ENCODE data around the gene UCHL3.
A peak's percentile ranks its signal among the peaks of the same experiment; 100 is the strongest.

The UCHL3 gene

DNA sequence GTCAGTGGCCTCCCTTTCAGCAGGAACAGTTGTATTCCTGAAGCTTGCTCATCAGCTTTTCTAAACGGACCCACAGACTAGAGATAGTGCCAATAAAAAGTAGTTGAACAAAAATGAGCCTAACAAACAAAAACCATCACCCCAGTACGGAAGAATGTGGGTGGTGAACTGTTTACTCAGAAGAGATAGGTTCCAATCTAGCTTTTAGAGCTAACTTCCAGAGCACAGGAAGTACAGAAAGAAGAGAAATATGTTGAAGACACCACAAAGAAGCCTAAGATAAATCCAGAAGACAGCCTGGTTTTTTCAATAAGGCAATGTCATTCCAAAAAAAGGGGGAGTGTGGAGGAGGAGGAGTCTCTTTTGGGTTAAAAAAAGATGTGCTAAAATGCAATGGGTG lies 83.7 kb downstream of the UCHL3 start:
- peak; percentile 93 for DNase-seq (ENCODE audit: low read depth)

DNA sequence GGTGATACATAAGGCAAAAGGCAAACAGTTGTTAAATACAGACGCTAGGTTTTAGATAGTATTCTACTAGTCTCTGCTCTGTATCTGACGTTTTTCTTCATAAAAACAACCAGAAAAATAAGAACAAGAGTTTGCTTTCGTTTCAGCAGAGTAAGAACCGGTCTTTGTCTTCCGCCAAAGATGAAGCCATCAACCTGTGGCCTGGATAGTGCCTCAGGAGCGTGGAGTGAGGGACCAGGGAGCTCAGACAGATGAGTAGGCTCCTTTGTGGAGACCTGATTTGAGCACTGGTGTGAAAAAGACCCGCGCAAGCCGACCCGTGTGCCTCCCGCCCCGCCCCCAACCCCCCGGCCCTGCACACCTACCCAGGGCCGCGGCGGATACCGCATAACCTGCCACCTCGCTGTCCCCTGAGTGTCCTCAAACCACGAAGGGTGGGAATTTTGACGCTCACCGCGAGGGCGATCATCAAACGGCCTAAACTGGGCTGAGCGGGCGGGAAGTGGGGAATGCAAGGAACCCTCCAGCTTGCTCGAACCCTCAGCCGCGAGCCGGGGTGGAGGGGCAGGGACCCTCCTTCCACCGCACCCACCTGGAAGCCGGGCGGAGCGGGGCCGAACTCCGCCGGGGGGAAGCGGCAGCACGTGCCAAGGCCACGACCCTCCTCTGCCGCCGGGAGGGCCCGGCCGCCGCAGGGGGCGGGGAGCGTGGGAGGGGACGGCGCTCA lies 85.7 kb downstream of the UCHL3 start:
- no peak for DNase-seq (ENCODE audit: low read depth)

DNA sequence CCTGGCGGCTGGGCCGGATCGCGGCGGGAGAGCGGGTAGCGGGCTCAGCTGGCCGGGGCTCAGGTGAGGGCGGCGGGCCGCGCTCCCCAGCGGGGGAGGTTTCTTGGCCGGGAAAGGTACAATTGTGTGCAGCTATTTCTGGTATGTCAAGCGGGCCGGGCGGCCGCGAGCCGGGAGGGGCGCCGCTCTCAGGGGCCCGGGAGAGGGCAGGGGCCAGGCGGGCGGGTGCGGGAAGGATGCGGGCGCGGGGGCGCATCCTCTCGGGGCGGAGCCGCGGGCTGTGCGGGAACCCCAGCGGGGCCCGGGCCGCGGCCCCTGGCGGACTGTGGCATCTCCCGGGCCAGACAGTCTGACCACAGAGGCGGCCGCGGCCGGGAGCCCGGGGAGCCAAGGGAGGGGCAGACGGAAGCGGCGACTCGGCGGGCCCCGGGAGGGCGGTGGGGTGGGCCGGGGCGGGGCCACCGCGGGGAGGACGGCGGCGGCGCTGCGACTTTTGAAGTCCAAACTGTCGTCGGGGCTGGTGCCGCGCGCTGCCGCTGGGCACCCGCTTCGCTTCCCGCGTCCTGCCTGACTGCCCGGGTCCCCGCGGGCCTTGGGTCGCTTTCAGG lies 86.3 kb downstream of the UCHL3 start, which contains the start of gene LMO7:
LMO7 (plus strand) TSS at position 503 of the 608 bp plus-strand sequence. CDS start 328 bp downstream, outside the sequence.
- DNase-seq (ENCODE audit: low read depth) = peak; percentile 32

DNA sequence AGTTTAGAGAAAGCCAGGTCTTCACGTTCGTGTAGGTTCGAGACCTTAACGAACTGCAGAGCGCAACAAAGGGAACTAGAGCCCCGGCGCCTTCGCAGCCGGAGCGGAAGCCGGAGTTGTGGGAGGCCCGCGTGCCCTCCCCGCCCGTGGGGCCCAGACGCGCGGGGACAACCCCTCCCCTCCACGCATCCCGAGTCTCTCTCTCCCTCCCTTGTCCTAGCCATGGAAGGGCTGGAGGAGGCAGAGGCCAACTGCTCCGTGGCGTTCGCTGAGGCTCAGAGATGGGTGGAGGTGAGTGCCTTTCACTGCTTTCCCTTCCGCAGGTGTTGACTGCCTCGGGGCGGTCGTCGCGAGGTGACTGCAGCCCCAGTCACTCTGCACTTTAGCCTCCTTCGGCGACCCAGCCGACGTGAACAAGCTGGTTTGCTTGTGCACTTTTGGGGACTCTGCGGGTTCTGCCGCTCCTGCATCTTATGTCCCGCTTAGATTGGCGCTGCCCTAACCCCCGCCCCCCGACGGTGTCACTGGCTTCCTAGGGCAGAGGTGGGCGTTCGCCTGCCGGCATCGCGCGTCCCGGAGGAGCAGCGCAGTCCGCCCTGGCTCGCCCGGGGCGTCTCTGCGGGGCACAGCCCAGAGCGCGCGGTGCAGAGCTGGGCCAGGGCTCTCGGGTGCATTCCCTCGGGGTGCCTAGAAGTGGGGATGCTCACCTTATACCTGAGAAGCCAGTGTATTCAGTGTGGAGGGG lies 87.0 kb downstream of the UCHL3 start:
- DNase-seq (ENCODE audit: low read depth) = peak; percentile 36

DNA sequence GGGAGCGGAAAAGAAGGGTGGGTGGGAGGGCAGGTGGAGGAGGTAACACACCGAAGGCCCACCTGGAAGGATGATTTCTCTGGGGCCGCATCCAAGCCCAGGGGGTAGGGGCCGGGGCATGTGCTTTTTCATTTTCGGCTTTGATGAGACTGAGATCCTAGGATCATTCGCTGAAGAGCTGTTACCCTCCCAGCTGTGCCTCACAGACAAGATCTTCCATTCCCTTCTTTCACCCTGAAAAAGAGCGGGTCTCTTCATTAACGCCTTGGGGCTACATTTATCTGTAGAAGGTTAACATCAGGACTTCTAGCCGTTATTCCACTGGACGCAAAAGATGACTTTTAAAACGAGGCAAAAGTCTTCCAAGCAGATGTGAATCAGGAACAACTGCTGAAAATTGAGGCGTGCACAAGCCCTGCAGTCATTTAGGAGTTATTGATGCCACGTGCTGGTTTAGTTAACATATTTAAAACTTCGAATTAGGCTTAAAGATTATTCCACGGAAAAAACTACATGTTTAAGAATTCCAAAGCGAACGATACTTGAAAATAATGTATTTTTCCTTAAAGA lies 87.7 kb downstream of the UCHL3 start:
- DNase-seq (ENCODE audit: low read depth) = no peak

DNA sequence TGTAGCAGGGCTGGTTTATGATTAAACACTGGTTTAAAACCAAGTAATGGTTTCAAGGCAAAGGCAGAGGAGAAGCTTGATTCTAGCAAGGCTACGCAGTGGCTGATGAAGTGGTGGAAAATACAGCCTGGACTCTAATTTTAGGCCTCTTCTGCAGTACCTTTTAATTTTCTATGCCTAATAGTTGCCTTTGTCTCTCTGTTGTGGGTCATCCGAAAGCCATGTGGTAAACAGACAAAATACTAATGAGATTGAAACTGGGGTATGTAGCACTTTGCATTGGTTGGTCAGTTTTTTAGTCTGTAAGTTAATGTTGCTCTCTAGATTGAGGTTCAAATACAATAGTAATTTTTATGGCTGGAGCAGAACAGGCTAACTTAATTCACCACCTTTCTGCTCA lies 89.9 kb downstream of the UCHL3 start:
- DNase-seq (ENCODE audit: low read depth) = no peak

DNA sequence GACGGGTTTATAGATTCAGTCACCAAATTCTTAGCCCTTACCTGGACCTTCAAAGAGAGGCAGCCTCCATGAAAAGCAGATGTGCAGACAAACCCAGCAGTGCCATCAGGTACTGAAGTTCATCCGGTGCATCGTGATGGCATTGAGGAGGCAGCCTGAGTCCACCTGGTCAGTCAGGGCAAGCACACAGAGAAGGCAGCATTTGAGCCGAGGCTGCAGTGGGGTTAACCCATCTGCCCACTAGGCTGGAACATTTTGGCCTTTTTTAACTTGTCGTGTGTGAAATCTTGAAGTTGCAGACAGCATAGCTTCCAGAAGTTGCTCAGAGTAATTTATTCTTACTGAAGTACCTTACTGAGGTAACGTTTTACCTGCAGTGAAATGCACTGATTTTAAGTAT lies 91.4 kb downstream of the UCHL3 start:
- DNase-seq (ENCODE audit: low read depth) = no peak

DNA sequence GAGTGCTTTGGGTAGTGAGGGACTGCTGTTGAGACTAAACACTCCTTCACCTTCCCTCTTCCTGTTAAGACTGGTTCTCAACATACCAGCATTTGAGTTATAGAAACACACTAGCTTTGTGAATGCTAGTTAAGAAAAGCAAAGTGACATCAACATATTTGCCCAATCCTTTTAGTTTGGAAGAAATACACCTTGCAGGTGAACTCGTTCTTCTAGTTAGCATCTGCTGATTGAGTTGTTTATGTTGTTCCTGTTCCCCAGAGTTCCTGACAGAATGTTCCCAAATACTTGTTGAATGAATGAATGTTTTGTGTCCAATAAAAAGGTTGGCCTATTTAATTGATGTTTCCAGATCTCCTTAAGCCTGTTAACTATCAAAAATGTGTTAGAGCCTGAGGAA lies 93.6 kb downstream of the UCHL3 start:
- DNase-seq (ENCODE audit: low read depth) = no peak

DNA sequence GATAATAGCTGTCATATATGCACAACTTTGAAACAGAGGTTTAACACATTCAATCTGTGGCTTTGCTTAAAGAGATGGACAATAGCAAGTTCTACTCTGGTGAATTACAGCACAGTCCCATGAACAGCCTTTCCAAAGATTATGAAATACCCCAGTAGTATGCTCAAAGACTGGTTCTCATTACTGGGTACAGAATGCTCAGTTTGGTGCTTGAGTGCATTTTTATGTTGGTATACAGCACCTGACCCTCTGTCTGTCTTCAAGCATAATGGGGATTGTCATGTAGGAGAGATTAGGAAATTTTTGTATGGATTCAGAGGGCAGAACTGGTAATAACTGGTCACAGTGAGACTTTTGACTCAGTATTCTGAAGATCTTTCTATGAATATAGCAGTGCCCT lies 94.1 kb downstream of the UCHL3 start:
- DNase-seq (ENCODE audit: low read depth) = no peak

DNA sequence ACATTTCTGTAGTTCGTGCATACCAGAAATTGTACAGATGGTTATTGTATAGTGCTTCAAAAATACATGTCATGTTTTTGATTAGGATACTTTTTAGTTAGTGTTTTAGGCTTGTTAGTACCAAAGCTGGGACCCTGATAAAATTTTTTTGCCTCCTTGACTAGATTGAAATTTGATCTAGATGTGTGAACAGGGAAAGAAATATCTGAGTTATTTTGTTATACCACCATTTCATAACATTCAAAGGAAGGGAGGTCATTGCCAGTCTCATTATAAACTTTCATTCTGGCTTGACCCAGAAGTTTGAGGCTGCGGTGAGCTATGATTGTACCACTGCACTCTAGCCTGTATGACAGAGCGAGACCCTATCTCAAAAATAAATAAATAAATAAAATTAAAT lies 95.5 kb downstream of the UCHL3 start:
- no peak for DNase-seq (ENCODE audit: low read depth)

DNA sequence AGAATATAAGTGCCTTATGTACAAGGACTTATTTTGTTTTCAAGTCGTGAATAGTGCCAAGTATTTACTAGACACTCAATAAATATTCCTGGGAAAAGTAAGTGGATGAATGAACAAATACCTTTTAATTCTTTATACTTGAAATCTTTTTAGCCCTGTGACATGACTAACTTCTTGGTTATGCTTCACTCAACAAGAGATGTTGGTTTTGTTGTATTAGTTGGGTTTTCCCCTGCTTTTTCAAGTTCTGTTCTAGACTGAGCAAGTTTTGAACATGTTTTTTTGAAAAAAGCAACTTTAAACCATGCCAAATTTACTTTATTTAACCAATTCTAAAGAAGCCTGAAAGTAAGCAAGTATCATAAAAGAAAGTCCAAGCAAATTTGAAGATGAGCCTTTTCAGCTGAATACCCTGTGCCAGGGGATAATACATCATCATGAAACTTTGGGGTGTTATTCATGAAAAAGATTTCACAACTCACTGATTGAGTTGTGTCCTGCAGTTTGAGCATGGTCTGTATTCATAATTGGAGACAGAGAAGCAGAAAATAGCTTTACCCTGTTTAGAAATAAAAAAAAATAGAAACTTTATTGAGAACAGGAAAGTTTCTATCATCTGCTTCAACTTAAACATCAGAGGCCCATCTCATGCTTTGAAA lies 97.7 kb downstream of the UCHL3 start:
- DNase-seq (ENCODE audit: low read depth) = no peak

DNA sequence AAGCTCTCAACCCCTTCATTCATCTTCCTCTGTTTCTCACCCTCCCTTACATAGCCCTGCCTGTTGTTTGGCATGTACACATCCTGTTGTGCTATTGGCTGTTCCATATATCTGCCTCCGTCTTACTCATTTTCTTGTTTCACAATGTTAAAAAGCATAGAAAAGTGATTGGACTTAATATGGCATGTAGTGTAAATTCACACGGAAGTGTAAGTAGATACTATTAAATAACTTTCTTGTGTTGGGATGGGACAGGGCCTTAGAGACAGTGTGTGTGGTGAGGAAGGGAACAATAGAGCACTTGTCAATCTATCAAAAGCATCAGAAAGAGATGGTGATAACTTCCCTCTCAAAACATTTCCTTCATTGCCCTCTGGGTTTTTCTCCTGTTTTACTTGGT lies 98.9 kb downstream of the UCHL3 start:
- DNase-seq (ENCODE audit: low read depth) = no peak

DNA sequence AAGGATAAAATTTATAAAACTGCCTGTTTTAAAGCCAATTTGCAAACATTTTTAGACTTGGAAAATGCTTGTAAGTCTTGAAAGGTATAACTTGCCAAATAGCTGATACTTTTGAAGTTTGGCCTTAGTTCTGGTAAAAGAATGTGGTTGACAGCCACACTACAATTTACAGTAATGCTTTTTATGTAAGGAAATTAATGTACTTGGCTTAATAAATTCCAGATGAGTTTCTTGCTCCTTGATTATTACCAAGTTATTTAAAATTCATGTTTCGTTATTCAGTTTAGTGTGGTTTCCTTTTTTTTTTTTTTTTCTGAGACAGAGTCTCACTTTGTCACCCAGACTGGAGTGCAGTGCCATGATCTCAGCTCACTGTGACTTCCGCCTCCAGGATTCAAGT lies 101.4 kb downstream of the UCHL3 start:
- DNase-seq (ENCODE audit: low read depth) = no peak

DNA sequence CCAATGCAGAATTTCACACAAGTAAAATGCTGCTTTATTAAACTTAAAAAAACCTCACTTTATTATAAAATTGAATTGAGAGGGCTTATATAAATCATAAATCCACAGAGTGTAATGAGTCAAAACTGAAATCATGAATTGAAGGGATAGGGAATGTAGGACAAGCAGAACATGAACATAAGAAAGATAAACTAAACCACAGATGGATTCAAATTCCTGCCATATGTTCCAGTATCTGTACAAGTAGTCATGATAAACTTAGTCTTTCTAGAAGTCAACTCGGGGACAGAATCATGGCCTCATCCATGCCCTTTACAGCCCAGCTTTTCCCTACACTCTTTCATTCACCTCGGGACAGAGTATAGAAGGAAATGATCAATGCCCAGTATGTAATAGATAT lies 103.1 kb downstream of the UCHL3 start:
- DNase-seq (ENCODE audit: low read depth) = peak; percentile 49
